Measurements from ENCODE around the gene GPRC5B. TPM values are rescaled to one million over a fixed set of nuclear protein-coding genes. Genes with fewer than 3 reads are reported as not detected.

GPRC5B gene
- total RNA-seq, 4 donors from 2014 or later, result 1.9 to 17.3 (median 5.1) TPM

GRCh38 chr16:19846436-19846835 lies 38.2 kb downstream of the GPRC5B start:
- Histone ChIP-seq H3K4me3 (no peak overlapping the region), H3K9me3 (no peaks in the 10 kb centered on the region), H3K27ac (no peak overlapping the region), H3K27me3 (no peaks in the 10 kb centered on the region), H3K4me1 (peaks cover 0 to 4% (median 0%) of the 10 kb centered on the region in 4 donors), H3K36me3 (no peaks in the 10 kb centered on the region)
- in situ Hi-C loops (cut with MboI; ENCODE audit: low pct_ligation_motif_present in 1 of 4, low pct_unique_long_range_greater_than_20kb in 1 of 4, low sequenced_read_pairs in 3 of 4), result no loop called here
- TF ChIP-seq EP300 (IDR thresholded peaks at IDR 0.05; ENCODE audit: low read depth) (no peak), CTCF (IDR thresholded peaks at IDR 0.05) (no peak), POLR2AphosphoS5 (IDR thresholded peaks at IDR 0.05) (no peak), POLR2A (IDR thresholded peaks at IDR 0.05) (no peak)
- DNase-seq, result no peak
- intact Hi-C loops (cut with DNase I; ENCODE audit: low total_unique reads), result no loop called here
- WGBS, 2 donors (ENCODE audit: low coverage in 1 of 2), result 74 to 78% methylated on average over 5 of the region's 5 CpGs

GRCh38 chr16:19844945-19845641 lies 39.6 kb downstream of the GPRC5B start:
- 46 to 77% methylated on average over 4 to 11 of the region's 11 CpGs for WGBS, 2 donors (ENCODE audit: low coverage in 1 of 2)
- no peaks in the 10 kb centered on the region for H3K9me3 ChIP-seq
- H3K36me3 ChIP-seq, result no peaks in the 10 kb centered on the region
- TF ChIP-seq EP300 (IDR thresholded peaks at IDR 0.05; ENCODE audit: low read depth) (no peak), POLR2A (IDR thresholded peaks at IDR 0.05) (no peak)
- no peak overlapping the region for H3K4me3 ChIP-seq
- H3K27me3 ChIP-seq, result no peaks in the 10 kb centered on the region
- in situ Hi-C loops (cut with MboI; ENCODE audit: low pct_ligation_motif_present in 1 of 4, low pct_unique_long_range_greater_than_20kb in 1 of 4, low sequenced_read_pairs in 3 of 4) (no loop called here), intact Hi-C loops (cut with DNase I; ENCODE audit: low total_unique reads) (no loop called here)
- peak overlapping the region in 3 of 4 donors; percentile 9 to 38 (median 19) for H3K27ac ChIP-seq
- DNase-seq, result no peak
- peaks cover 0 to 7% (median 0%) of the 10 kb centered on the region in 4 donors for H3K4me1 ChIP-seq

- intact Hi-C loops (cut with DNase I; ENCODE audit: low total_unique reads) (no loop called here), in situ Hi-C loops (cut with MboI; ENCODE audit: low pct_ligation_motif_present in 1 of 4, low pct_unique_long_range_greater_than_20kb in 1 of 4, low sequenced_read_pairs in 3 of 4) (no loop called here)
- Histone ChIP-seq H3K4me1 (peaks cover 0 to 7% (median 0%) of the 10 kb centered on the region in 4 donors), H3K4me3 (no peak overlapping the region), H3K27me3 (no peaks in the 10 kb centered on the region), H3K9me3 (no peaks in the 10 kb centered on the region), H3K27ac (no peak overlapping the region), H3K36me3 (no peaks in the 10 kb centered on the region)
- WGBS, 2 donors (ENCODE audit: low coverage in 1 of 2), result 76% methylated on average over 1 of the region's 1 CpG; no CpG with 5 or more reads in 1 of the 2 donors
- DNase-seq, result no peak
- no peak for TF ChIP-seq POLR2AphosphoS5 (IDR thresholded peaks at IDR 0.05)
- no peak for TF ChIP-seq CTCF (IDR thresholded peaks at IDR 0.05)
- no peak for TF ChIP-seq POLR2A (IDR thresholded peaks at IDR 0.05)
- no peak for TF ChIP-seq EP300 (IDR thresholded peaks at IDR 0.05; ENCODE audit: low read depth)
Observed at GRCh38 chr16:19843371-19843770, 41.3 kb downstream of the GPRC5B start.

GRCh38 chr16:19842426-19843157 lies 42.1 kb downstream of the GPRC5B start:
- Histone ChIP-seq H3K36me3 (no peaks in the 10 kb centered on the region), H3K27me3 (no peaks in the 10 kb centered on the region), H3K4me1 (peaks cover 0 to 7% (median 0%) of the 10 kb centered on the region in 4 donors), H3K9me3 (no peaks in the 10 kb centered on the region), H3K27ac (no peak overlapping the region), H3K4me3 (no peak overlapping the region)
- 62 to 64% methylated on average over 5 to 6 of the region's 6 CpGs for WGBS, 2 donors (ENCODE audit: low coverage in 1 of 2)
- intact Hi-C loops (cut with DNase I; ENCODE audit: low total_unique reads), result no loop called here
- DNase-seq, result no peak
- in situ Hi-C loops (cut with MboI; ENCODE audit: low pct_ligation_motif_present in 1 of 4, low pct_unique_long_range_greater_than_20kb in 1 of 4, low sequenced_read_pairs in 3 of 4), result no loop called here
- TF ChIP-seq CTCF (IDR thresholded peaks at IDR 0.05) (no peak), POLR2A (IDR thresholded peaks at IDR 0.05) (no peak), EP300 (IDR thresholded peaks at IDR 0.05; ENCODE audit: low read depth) (no peak), POLR2AphosphoS5 (IDR thresholded peaks at IDR 0.05) (no peak)

All from transverse colon (tissue), 4 donors.